Keratinocyte (primary cell): Measurements from ENCODE around the gene PITPNC1. TPM values are rescaled to one million over a fixed set of nuclear protein-coding genes. Genes with fewer than 3 reads are reported as not detected.

Experiments
- DNase-seq: peaks from one replicate; pipeline ENCODE4 v3.0.0-alpha.2; 2011; ENCODE audit warnings: low read depth, missing footprints, low spot score
- FAIRE-seq: peaks from 2 replicates; lab custom pipeline; 2011; peaks lifted over from hg19 to GRCh38; lab: Jason Lieb, UNC
- H2AFZ ChIP-seq: 2 replicates; pipeline ENCODE4 v1.6.0; 2012; ENCODE audit warnings: low read length, control low read depth, inconsistent platforms; ENCODE audit not compliant: control insufficient read depth
- H3K27ac ChIP-seq: 2 replicates; pipeline ENCODE4 v1.5.1; 2011; ENCODE audit warnings: low read length; ENCODE audit not compliant: control insufficient read depth, insufficient read depth
- H3K27me3 ChIP-seq: 3 replicates; pipeline ENCODE4 v1.6.0; 2011; ENCODE audit warnings: low read length; ENCODE audit not compliant: control insufficient read depth, insufficient read depth; ENCODE audit errors: extremely low read depth
- H3K36me3 ChIP-seq, 2 experiments: 2 replicates in 1 of 2; 3 replicates in 1 of 2; pipeline ENCODE4 v1.5.1; 2011; ENCODE audit warnings: low read length in 2 of 2, mild to moderate bottlenecking in 1 of 2; ENCODE audit not compliant: control insufficient read depth in 2 of 2, insufficient read depth in 2 of 2; ENCODE audit errors: extremely low read depth in 1 of 2
- H3K4me1 ChIP-seq: 3 replicates; pipeline ENCODE4 v1.5.1; 2011; ENCODE audit warnings: low read length; ENCODE audit not compliant: control insufficient read depth, insufficient read depth; ENCODE audit errors: extremely low read depth
- H3K4me2 ChIP-seq: 3 replicates; pipeline ENCODE4 v1.6.0; 2011; ENCODE audit warnings: low read depth, low read length; ENCODE audit not compliant: control insufficient read depth, insufficient read depth; ENCODE audit errors: extremely low read depth
- H3K4me3 ChIP-seq, 3 experiments: fragments of 200-600 bp in 1 of 3; sonication (generic) in 1 of 3; 2 replicates in 2 of 3; 3 replicates in 1 of 3; pipeline ENCODE4 v1.5.1; 2011 to 2016; ENCODE audit warnings: low read length in 3 of 3, mild to moderate bottlenecking in 3 of 3, control low read depth in 2 of 3, inconsistent platforms in 1 of 3, low read depth in 1 of 3, mixed read lengths in 1 of 3, mixed run types in 1 of 3, moderate library complexity in 1 of 3; ENCODE audit not compliant: control insufficient read depth in 2 of 3, insufficient read depth in 2 of 3; ENCODE audit errors: extremely low read depth in 1 of 3
- H3K79me2 ChIP-seq: 2 replicates; pipeline ENCODE4 v1.6.0; 2012; ENCODE audit warnings: low read length; ENCODE audit not compliant: control insufficient read depth, insufficient read depth
- H3K9ac ChIP-seq: 3 replicates; pipeline ENCODE4 v1.6.0; 2011; ENCODE audit warnings: low read length; ENCODE audit not compliant: control insufficient read depth, insufficient read depth; ENCODE audit errors: extremely low read depth
- H3K9me1 ChIP-seq: 3 replicates; pipeline ENCODE4 v1.6.0; 2011; ENCODE audit warnings: low read length; ENCODE audit not compliant: control insufficient read depth, insufficient read depth; ENCODE audit errors: extremely low read depth
- H3K9me3 ChIP-seq: 2 replicates; pipeline ENCODE4 v1.5.1; 2012; ENCODE audit warnings: low read depth, low read length; ENCODE audit not compliant: control insufficient read depth
- H4K20me1 ChIP-seq: 3 replicates; pipeline ENCODE4 v1.6.0; 2011; ENCODE audit warnings: low read length; ENCODE audit not compliant: control insufficient read depth, insufficient read depth; ENCODE audit errors: extremely low read depth
- EZH2 ChIP-seq: IDR thresholded peaks from one replicate; pipeline ENCODE4 v1.6.1; 2012; ENCODE audit warnings: inconsistent platforms, mild to moderate bottlenecking, low read length, moderate library complexity
- dilution Hi-C: fragments of 300-500 bp; cut with MboI; formaldehyde crosslinking; loops from one replicate; pipeline ENCODE4 v1.7.0; 2020; ENCODE audit warnings: low sequenced_read_pairs; ENCODE audit not compliant: extremely low pct_ligation_motif_present
- polyA plus RNA-seq, 5 experiments: library from polyadenylated mRNA; depleted of rRNA in 3 of 5; stranded (reverse) in 3 of 5; stranded (forward) in 1 of 5; unstranded in 1 of 5; fragments of >200 nt; gene quantifications; 1 replicate in 1 of 5; 2 replicates in 3 of 5; 3 replicates in 1 of 5; pipeline versions ENCODE4 v1.2.1 to v1.2.3, GENCODE V29; 2011 to 2012; ENCODE audit warnings: missing spikeins in 2 of 5, low read depth in 1 of 5, low replicate concordance in 1 of 5
- TF ChIP-seq, protein P1 (sequence below), 3 experiments: IDR thresholded peaks in 1 of 3; conservative IDR thresholded peaks in 1 of 3; optimal IDR thresholded peaks in 1 of 3; 2 replicates in 2 of 3; 3 replicates in 1 of 3; pipeline versions ENCODE3 to v1.5.1; 2011; ENCODE audit warnings: low read length in 3 of 3, mild to moderate bottlenecking in 3 of 3, moderate library complexity in 2 of 3, control low read depth in 1 of 3, inconsistent platforms in 1 of 3; ENCODE audit not compliant: insufficient read depth in 2 of 3; ENCODE audit errors: extremely low read depth in 1 of 3

PITPNC1 gene
- polyA plus RNA-seq, 1 donor (not counting 4 experiments of a cell fraction or from before 2014, with no cell fraction given) = 24.8 TPM

- no peak overlapping the region for H2AFZ ChIP-seq
- no peaks in the 10 kb centered on the region for H3K9me3 ChIP-seq
- H4K20me1 ChIP-seq = no peaks in the 10 kb centered on the region
- TF ChIP-seq, protein P1, sequence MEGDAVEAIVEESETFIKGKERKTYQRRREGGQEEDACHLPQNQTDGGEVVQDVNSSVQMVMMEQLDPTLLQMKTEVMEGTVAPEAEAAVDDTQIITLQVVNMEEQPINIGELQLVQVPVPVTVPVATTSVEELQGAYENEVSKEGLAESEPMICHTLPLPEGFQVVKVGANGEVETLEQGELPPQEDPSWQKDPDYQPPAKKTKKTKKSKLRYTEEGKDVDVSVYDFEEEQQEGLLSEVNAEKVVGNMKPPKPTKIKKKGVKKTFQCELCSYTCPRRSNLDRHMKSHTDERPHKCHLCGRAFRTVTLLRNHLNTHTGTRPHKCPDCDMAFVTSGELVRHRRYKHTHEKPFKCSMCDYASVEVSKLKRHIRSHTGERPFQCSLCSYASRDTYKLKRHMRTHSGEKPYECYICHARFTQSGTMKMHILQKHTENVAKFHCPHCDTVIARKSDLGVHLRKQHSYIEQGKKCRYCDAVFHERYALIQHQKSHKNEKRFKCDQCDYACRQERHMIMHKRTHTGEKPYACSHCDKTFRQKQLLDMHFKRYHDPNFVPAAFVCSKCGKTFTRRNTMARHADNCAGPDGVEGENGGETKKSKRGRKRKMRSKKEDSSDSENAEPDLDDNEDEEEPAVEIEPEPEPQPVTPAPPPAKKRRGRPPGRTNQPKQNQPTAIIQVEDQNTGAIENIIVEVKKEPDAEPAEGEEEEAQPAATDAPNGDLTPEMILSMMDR (optimal IDR thresholded peaks at IDR 0.05 in 1 of 3, IDR thresholded peaks at IDR 0.05 in 1 of 3, conservative IDR thresholded peaks at IDR 0.05 in 1 of 3; ENCODE audit: extremely low read depth in 1 of 3, insufficient read depth in 2 of 3, low read length in 3 of 3) = no peak
- TF ChIP-seq EZH2 = no peak
- no peak overlapping the region for H3K27ac ChIP-seq
- no peak overlapping the region for H3K4me3 ChIP-seq
- no peaks in the 10 kb centered on the region for H3K36me3 ChIP-seq
- no peak overlapping the region for H3K9ac ChIP-seq
- H3K79me2 ChIP-seq = no peaks in the 10 kb centered on the region
- DNase-seq = no peak
- H3K4me1 ChIP-seq = no peaks in the 10 kb centered on the region
- no peaks in the 10 kb centered on the region for H3K9me1 ChIP-seq
- H3K4me2 ChIP-seq = no peak overlapping the region
- dilution Hi-C loops = no loop called here
- no peak for FAIRE-seq
- no peaks in the 10 kb centered on the region for H3K27me3 ChIP-seq
Measured at GRCh38 chr17:67708378-67708777, 331.3 kb downstream of the PITPNC1 start.

GRCh38 chr17:67711916-67712315 is 334.8 kb downstream of the PITPNC1 start:
- no peaks in the 10 kb centered on the region for H3K36me3 ChIP-seq
- no peaks in the 10 kb centered on the region for H3K9me3 ChIP-seq
- DNase-seq = no peak
- no peak overlapping the region for H3K9ac ChIP-seq
- no peak for TF ChIP-seq EZH2
- TF ChIP-seq, protein P1 (optimal IDR thresholded peaks at IDR 0.05 in 1 of 3, IDR thresholded peaks at IDR 0.05 in 1 of 3, conservative IDR thresholded peaks at IDR 0.05 in 1 of 3; ENCODE audit: extremely low read depth in 1 of 3, insufficient read depth in 2 of 3, low read length in 3 of 3) = no peak
- no peaks in the 10 kb centered on the region for H3K79me2 ChIP-seq
- H3K4me2 ChIP-seq = no peak overlapping the region
- no peak for FAIRE-seq
- H4K20me1 ChIP-seq = no peaks in the 10 kb centered on the region
- no peak overlapping the region for H2AFZ ChIP-seq
- dilution Hi-C loops = no loop called here
- H3K27me3 ChIP-seq = no peaks in the 10 kb centered on the region
- H3K4me3 ChIP-seq = no peak overlapping the region
- H3K9me1 ChIP-seq = no peaks in the 10 kb centered on the region
- no peak overlapping the region for H3K27ac ChIP-seq
- no peaks in the 10 kb centered on the region for H3K4me1 ChIP-seq
